MM.1S (cell line): ENCODE data around the gene PIK3CD.

Experiments
- DNase-seq: peaks from one replicate; pipeline ENCODE4 v3.0.0-alpha.2; 2015
- H2AFZ ChIP-seq: fragments of 300-600 bp; sonication (generic); 2 replicates; pipeline ENCODE4 v1.6.0; 2016; ENCODE audit warnings: antibody characterized with exemption, low read length
- H3F3A ChIP-seq: fragments of 300-600 bp; sonication (generic); 2 replicates; pipeline ENCODE4 v1.6.1; 2016; ENCODE audit warnings: mild to moderate bottlenecking, antibody characterized with exemption, low read length, moderate library complexity, mixed read lengths; ENCODE audit not compliant: insufficient read depth
- H3K27ac ChIP-seq: fragments of 300-600 bp; sonication (generic); 2 replicates; pipeline ENCODE4 v1.5.1; 2016; ENCODE audit warnings: mild to moderate bottlenecking, low read length
- H3K27me3 ChIP-seq: fragments of 300-600 bp; sonication (generic); replicated peaks from 2 replicates; pipeline ENCODE4 v1.6.0; 2016; ENCODE audit warnings: low read length; ENCODE audit not compliant: insufficient read depth
- H3K36me3 ChIP-seq: fragments of 300-600 bp; sonication (generic); replicated peaks from 2 replicates; pipeline ENCODE4 v1.6.1; 2016; ENCODE audit warnings: mild to moderate bottlenecking, low read length, mixed read lengths; ENCODE audit not compliant: insufficient read depth
- H3K4me1 ChIP-seq: fragments of 300-600 bp; sonication (generic); 2 replicates; pipeline ENCODE4 v1.6.1; 2016; ENCODE audit warnings: low read length, mixed read lengths
- H3K4me2 ChIP-seq: fragments of 300-600 bp; sonication (generic); 2 replicates; pipeline ENCODE4 v1.6.0; 2016; ENCODE audit warnings: low read depth, low read length
- H3K4me3 ChIP-seq: fragments of 300-600 bp; sonication (generic); 2 replicates; pipeline ENCODE4 v1.5.1; 2016; ENCODE audit warnings: low read length, mixed read lengths
- H3K79me2 ChIP-seq: fragments of 300-600 bp; sonication (generic); 2 replicates; pipeline ENCODE4 v1.6.1; 2016; ENCODE audit warnings: mixed run types, low read length, mixed read lengths
- H3K9ac ChIP-seq: fragments of 300-600 bp; sonication (generic); 2 replicates; pipeline ENCODE4 v1.6.1; 2016; ENCODE audit warnings: low read length, mixed read lengths
- H3K9me2 ChIP-seq: fragments of 300-600 bp; sonication (generic); replicated peaks from 2 replicates; pipeline ENCODE4 v1.6.1; 2016; ENCODE audit warnings: mild to moderate bottlenecking, low read length, mixed read lengths; ENCODE audit not compliant: insufficient read depth
- H3K9me3 ChIP-seq: fragments of 300-600 bp; sonication (generic); replicated peaks from 2 replicates; pipeline ENCODE4 v1.6.1; 2016; ENCODE audit warnings: mild to moderate bottlenecking, low read length, mixed read lengths; ENCODE audit not compliant: insufficient read depth
- H4K20me1 ChIP-seq: fragments of 300-600 bp; sonication (generic); 2 replicates; pipeline ENCODE4 v1.6.1; 2016; ENCODE audit warnings: mild to moderate bottlenecking, low read length, moderate library complexity, mixed read lengths; ENCODE audit not compliant: insufficient read depth
- CTCF ChIP-seq: fragments of 300-600 bp; sonication (generic); IDR thresholded peaks from 2 replicates; pipeline ENCODE4 v1.5.1; 2016; ENCODE audit warnings: antibody characterized with exemption, low read length, mixed read lengths
- EZH2 ChIP-seq: fragments of 300-600 bp; sonication (generic); optimal IDR thresholded peaks from 2 replicates; pipeline ENCODE3; 2017; ENCODE audit warnings: low read depth, mild to moderate bottlenecking, antibody characterized with exemption, low read length, mixed read lengths
- EZH2phosphoT487 ChIP-seq: fragments of 300-600 bp; sonication (generic); IDR thresholded peaks from 2 replicates; pipeline ENCODE4 v1.6.1; 2018; ENCODE audit warnings: antibody characterized with exemption, low read length

PIK3CD gene

GRCh38 chr1:9726905-9727595 lies 75.5 kb downstream of the PIK3CD start:
- Histone ChIP-seq H3K27ac (no peak overlapping the region), H3K9me2 (no peaks in the 10 kb centered on the region), H3F3A (no peaks in the 10 kb centered on the region), H3K27me3 (no peaks in the 10 kb centered on the region), H3K36me3 (no peaks in the 10 kb centered on the region), H2AFZ (no peak overlapping the region), H3K4me1 (no peaks in the 10 kb centered on the region), H3K9ac (no peak overlapping the region), H3K4me3 (no peak overlapping the region), H3K9me3 (no peaks in the 10 kb centered on the region), H4K20me1 (no peaks in the 10 kb centered on the region), H3K4me2 (no peak overlapping the region), H3K79me2 (no peaks in the 10 kb centered on the region)
- no peak for TF ChIP-seq CTCF
- no peak for DNase-seq

- Histone ChIP-seq H3K4me3 (no peak overlapping the region), H3K9me2 (no peaks in the 10 kb centered on the region), H3K27me3 (no peaks in the 10 kb centered on the region), H3K36me3 (no peaks in the 10 kb centered on the region), H3K27ac (no peak overlapping the region), H4K20me1 (no peaks in the 10 kb centered on the region), H3K9ac (no peak overlapping the region), H3K4me1 (no peaks in the 10 kb centered on the region), H3K9me3 (no peaks in the 10 kb centered on the region), H3F3A (no peaks in the 10 kb centered on the region), H2AFZ (no peak overlapping the region), H3K4me2 (no peak overlapping the region), H3K79me2 (no peaks in the 10 kb centered on the region)
- no peak for TF ChIP-seq EZH2phosphoT487
- no peak for TF ChIP-seq CTCF
- TF ChIP-seq EZH2, result no peak
- DNase-seq, result no peak
Measured at GRCh38 chr1:9728451-9729295, 77.1 kb downstream of the PIK3CD start.

GRCh38 chr1:9729523-9729922 lies 78.0 kb downstream of the PIK3CD start:
- H3K9ac ChIP-seq, result no peak overlapping the region
- H3K79me2 ChIP-seq, result no peaks in the 10 kb centered on the region
- no peak for DNase-seq
- no peaks in the 10 kb centered on the region for H4K20me1 ChIP-seq
- H3K9me2 ChIP-seq, result no peaks in the 10 kb centered on the region
- H3K27ac ChIP-seq, result no peak overlapping the region
- no peaks in the 10 kb centered on the region for H3F3A ChIP-seq
- no peaks in the 10 kb centered on the region for H3K9me3 ChIP-seq
- no peaks in the 10 kb centered on the region for H3K4me1 ChIP-seq
- no peak overlapping the region for H2AFZ ChIP-seq
- H3K27me3 ChIP-seq, result no peaks in the 10 kb centered on the region
- H3K36me3 ChIP-seq, result no peaks in the 10 kb centered on the region
- H3K4me2 ChIP-seq, result no peak overlapping the region
- no peak for TF ChIP-seq EZH2
- no peak for TF ChIP-seq CTCF
- no peak for TF ChIP-seq EZH2phosphoT487
- H3K4me3 ChIP-seq, result no peak overlapping the region
